T-helper 9 cell (primary cell): ENCODE measurements around the gene SPIN1.

Experiments used
- DNase-seq: peaks from one replicate; pipeline ENCODE4 v3.0.0-alpha.2; 2020

SPIN1 gene

GRCh38 chr9:88502552-88503034 is 114.3 kb downstream of the SPIN1 start:
- DNase-seq: no peak

- DNase-seq: no peak
Observed at GRCh38 chr9:88503081-88503844, 115.0 kb downstream of the SPIN1 start.

GRCh38 chr9:88503845-88504764 is 115.9 kb downstream of the SPIN1 start:
- no peak for DNase-seq

- DNase-seq: no peak
Observed at GRCh38 chr9:88508326-88508725, 120.1 kb downstream of the SPIN1 start.

- DNase-seq: no peak
Observed at GRCh38 chr9:88511906-88512305, 123.7 kb downstream of the SPIN1 start.

- DNase-seq: no peak
Observed at GRCh38 chr9:88514247-88514646, 126.0 kb downstream of the SPIN1 start.

GRCh38 chr9:88521308-88521707 is 133.1 kb downstream of the SPIN1 start:
- no peak for DNase-seq

GRCh38 chr9:88522360-88522759 is 134.1 kb downstream of the SPIN1 start:
- DNase-seq: no peak

- no peak for DNase-seq
Observed at GRCh38 chr9:88523056-88523455, 134.8 kb downstream of the SPIN1 start.

- DNase-seq: no peak
Observed at GRCh38 chr9:88524911-88525310, 136.7 kb downstream of the SPIN1 start.

GRCh38 chr9:88527618-88528017 is 139.4 kb downstream of the SPIN1 start:
- DNase-seq: no peak
